Spinal cord (tissue), 10 donors: ENCODE data around the gene IDS. TPM values are rescaled to one million over a fixed set of nuclear protein-coding genes. Genes with fewer than 3 reads are reported as not detected.
"Not testable (repeated sequence)": the region's sequence is repeated elsewhere in the genome, so short reads cannot be mapped to it uniquely, and the experiment has no call there.

Experiments used
- DNase-seq, 6 donors: peaks; one replicate each; pipeline versions ENCODE4 v3.0.0 to v3.0.0-alpha.2; 2013 to 2015; ENCODE audit warnings: low spot score in 6 of 6, low read depth in 4 of 6
- H3K27ac ChIP-seq: one replicate; pipeline ENCODE4 v1.5.1; 2013; ENCODE audit warnings: low read depth, low read length, control low read depth
- H3K27me3 ChIP-seq: one replicate; pipeline ENCODE4 v1.6.1; 2013; ENCODE audit warnings: low read length; ENCODE audit not compliant: control insufficient read depth, insufficient read depth
- H3K36me3 ChIP-seq: one replicate; pipeline ENCODE4 v1.6.1; 2013; ENCODE audit warnings: low read length; ENCODE audit not compliant: control insufficient read depth, insufficient read depth
- H3K4me1 ChIP-seq: one replicate; pipeline ENCODE4 v1.6.1; 2013; ENCODE audit warnings: low read length; ENCODE audit not compliant: control insufficient read depth, insufficient read depth
- H3K4me3 ChIP-seq: one replicate; pipeline ENCODE4 v1.5.1; 2013; ENCODE audit warnings: low read depth, low read length, control low read depth
- H3K9me3 ChIP-seq: one replicate; pipeline ENCODE4 v1.6.1; 2013; ENCODE audit warnings: low read length; ENCODE audit not compliant: control insufficient read depth, insufficient read depth
- WGBS: methylation state at CpG from one replicate; pipeline ENCODE4 v1.1.5; 2013; ENCODE audit warnings: missing lambda C conversion rate; ENCODE audit not compliant: insufficient coverage; 5-methylcytosine and 5-hydroxymethylcytosine counted together
- polyA plus RNA-seq, 2 donors: library from polyadenylated mRNA; unstranded; fragments of 120-200 nt; gene quantifications; one replicate each; pipeline ENCODE4 v1.2.1, GENCODE V29; 2013; ENCODE audit not compliant: insufficient read length in 2 of 2
- total RNA-seq, 2 donors: library from RNA; depleted of rRNA in 1 of 2; stranded (reverse); fragments of 120-200 nt in 1 of 2; fragments of >200 nt in 1 of 2; gene quantifications; one replicate each; pipeline versions ENCODE4 v1.2.3 to v1.2.4, GENCODE V29; 2013 to 2014
- donor health status: healthy.

IDS gene
- total and polyA plus RNA-seq, 4 donors = 72.7 to 256 (median 199) TPM

DNA sequence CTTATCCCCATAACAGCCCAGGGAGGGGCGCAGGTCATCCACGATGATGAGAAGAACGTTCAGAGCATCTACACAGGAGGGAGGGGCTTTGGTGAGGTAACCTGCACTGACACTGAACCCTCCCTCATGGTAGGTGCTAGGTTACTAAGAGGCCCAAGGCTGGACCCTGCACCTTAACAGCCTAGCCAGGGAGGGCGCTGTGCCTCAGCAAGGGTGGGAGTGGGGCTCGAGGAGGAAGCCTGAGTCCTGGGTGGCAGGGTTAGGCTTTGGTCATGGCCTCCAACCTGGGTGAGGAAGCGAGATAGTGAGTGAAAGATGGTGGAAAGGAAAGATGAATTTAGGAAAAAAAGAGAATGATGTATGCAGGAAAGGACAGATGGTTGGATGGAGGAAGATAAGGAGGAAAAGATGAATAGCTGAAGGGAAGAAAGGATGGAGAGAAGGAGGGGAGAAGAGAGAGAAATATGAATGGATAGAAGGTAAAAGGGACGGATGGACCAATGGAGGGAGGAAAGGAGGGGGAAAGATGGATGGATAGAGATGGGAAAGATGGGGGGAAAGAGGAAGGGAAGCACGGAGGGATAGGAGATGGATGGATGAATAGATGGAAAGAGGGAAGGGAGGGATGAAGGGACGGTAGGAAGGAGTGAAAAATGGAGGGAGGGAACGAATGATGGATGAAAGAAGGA is 736 bp downstream of the IDS start:
- peak overlapping the region; percentile 72 for H3K27ac ChIP-seq
- H3K27me3 ChIP-seq = no peaks in the 10 kb centered on the region
- H3K36me3 ChIP-seq = peaks cover 4% of the 10 kb centered on the region
- H3K4me1 ChIP-seq = peaks cover 5% of the 10 kb centered on the region
- DNase-seq = peak in 2 of 6 donors; percentile 29 to 42
- 39% methylated on average over 9 of the region's 10 CpGs for WGBS
- peak overlapping the region; percentile 58 for H3K4me3 ChIP-seq
- H3K9me3 ChIP-seq = no peaks in the 10 kb centered on the region

GRCh38 chrX:149503446-149503845 is 1.7 kb downstream of the IDS start:
- not testable (repeated sequence) for H3K27ac ChIP-seq, H3K36me3 ChIP-seq, H3K27me3 ChIP-seq, H3K4me3 ChIP-seq, H3K9me3 ChIP-seq, H3K4me1 ChIP-seq
- whole genome bisulfite sequencing = no CpG with 5 or more reads among the region's 10 CpGs
- peak in 2 of 6 donors; percentile 49 to 70 for DNase-seq

- no CpG with 5 or more reads among the region's 5 CpGs for WGBS
- not testable (repeated sequence) for H3K4me3 ChIP-seq, H3K27ac ChIP-seq, DNase-seq, H3K36me3 ChIP-seq, H3K9me3 ChIP-seq, H3K27me3 ChIP-seq, H3K4me1 ChIP-seq
Measured at GRCh38 chrX:149502923-149503322, 2.2 kb downstream of the IDS start.

DNA sequence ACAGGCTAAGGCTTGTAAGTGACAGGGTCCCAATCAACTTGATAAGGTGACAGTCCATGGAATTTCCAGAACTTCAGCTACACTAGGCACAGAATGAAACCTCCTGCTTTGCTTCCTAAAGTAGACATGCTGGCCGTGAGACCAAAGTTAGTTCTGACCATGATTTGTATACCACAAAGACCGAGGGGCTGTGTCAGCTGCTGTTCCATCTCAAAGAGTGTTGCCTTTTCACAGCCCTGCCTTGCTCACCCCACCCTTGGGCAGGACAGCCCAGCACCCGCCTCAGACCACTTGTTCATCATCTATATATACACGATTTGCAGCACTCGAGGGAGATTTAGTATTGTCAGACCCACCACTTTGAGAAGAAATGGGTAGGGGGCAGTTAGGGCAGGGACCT is 5.3 kb downstream of the IDS start:
- Histone ChIP-seq H3K4me3 (no peak overlapping the region), H3K36me3 (peaks cover 14% of the 10 kb centered on the region), H3K27me3 (no peaks in the 10 kb centered on the region), H3K9me3 (no peaks in the 10 kb centered on the region), H3K4me1 (peaks cover 5% of the 10 kb centered on the region), H3K27ac (no peak overlapping the region)
- DNase-seq = no peak
- WGBS = 63% methylated on average over 2 of the region's 5 CpGs

- Histone ChIP-seq H3K9me3 (no peaks in the 10 kb centered on the region), H3K4me1 (no peaks in the 10 kb centered on the region), H3K4me3 (no peak overlapping the region), H3K27ac (no peak overlapping the region), H3K27me3 (no peaks in the 10 kb centered on the region), H3K36me3 (peaks cover 21% of the 10 kb centered on the region)
- no peak for DNase-seq
- WGBS = no CpG with 5 or more reads among the region's 4 CpGs
Measured at GRCh38 chrX:149498767-149499166, 6.3 kb downstream of the IDS start.

DNA sequence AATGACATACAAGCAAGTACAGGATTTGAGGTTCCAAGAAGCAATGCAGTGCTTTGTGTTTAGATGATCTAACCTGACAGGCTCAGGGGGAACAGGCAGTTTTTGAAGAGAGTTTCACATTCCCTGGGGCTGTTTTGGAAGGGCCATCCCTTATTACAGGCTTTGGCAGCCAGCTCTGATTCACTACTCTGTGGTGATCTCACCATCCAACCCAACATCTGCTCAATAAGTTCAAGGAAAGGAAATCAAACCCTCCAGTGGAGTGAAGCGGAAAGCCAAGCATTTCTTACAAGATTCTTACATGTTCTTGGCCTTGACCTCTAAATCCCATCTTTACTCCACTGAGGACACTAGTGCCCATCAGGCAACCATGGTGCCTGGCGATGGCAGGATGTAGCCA is 7.5 kb downstream of the IDS start:
- Histone ChIP-seq H3K36me3 (peaks cover 32% of the 10 kb centered on the region), H3K4me1 (no peaks in the 10 kb centered on the region), H3K27me3 (no peaks in the 10 kb centered on the region), H3K9me3 (no peaks in the 10 kb centered on the region), H3K27ac (no peak overlapping the region), H3K4me3 (no peak overlapping the region)
- no peak for DNase-seq
- 33% methylated on average over 2 of the region's 2 CpGs for WGBS

DNA sequence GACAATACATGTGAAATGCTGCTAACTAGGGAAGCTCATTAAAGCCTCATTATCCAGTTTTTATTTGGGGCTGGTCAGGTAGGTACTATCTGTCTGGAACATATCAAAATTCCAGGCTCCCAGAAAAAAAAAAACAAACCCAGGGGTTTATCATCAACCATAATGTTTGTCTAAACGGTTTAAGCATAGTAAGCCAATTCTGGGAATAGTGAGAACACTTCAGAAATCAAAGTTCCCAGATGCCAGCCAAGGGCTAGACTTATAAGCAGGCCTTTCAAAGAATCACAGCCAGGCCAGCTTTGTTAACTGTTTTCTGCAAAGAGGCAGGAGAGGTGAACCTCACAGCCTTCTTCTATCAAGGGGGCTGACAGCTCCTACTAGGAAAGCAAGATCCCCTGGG is 8.1 kb downstream of the IDS start:
- H3K27me3 ChIP-seq = no peaks in the 10 kb centered on the region
- H3K4me3 ChIP-seq = no peak overlapping the region
- no peaks in the 10 kb centered on the region for H3K9me3 ChIP-seq
- peaks cover 32% of the 10 kb centered on the region for H3K36me3 ChIP-seq
- no CpG with 5 or more reads among the region's 1 CpG for WGBS
- no peak overlapping the region for H3K27ac ChIP-seq
- H3K4me1 ChIP-seq = no peaks in the 10 kb centered on the region
- DNase-seq = no peak

DNA sequence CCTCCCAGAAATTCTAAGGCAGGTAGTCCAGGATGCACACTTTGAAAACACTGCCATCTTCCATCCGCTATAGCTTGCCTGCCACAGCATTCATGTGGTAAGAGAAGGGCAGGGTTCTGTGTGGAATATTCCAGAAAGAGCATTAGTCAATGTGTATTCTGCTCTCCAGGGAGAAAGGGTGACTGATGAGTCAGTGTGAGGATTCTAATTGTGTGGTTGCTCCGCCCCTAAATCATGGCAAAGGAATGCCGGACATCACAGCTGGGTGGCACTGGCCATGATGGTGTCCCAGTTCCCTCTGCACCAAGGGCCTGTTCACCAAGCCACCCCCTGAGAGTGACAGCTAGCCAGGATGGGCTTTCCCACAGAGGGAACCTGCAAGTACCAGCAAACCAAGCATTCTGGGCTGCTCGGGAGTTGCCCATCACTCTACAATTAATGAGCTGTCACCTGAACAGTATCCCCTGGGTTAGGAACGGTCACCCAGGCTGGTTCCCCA is 9.5 kb downstream of the IDS start:
- Histone ChIP-seq H3K27ac (no peak overlapping the region), H3K4me1 (no peaks in the 10 kb centered on the region), H3K27me3 (no peaks in the 10 kb centered on the region), H3K36me3 (peaks cover 28% of the 10 kb centered on the region), H3K4me3 (no peak overlapping the region), H3K9me3 (no peaks in the 10 kb centered on the region)
- WGBS = 76% methylated on average over 3 of the region's 5 CpGs
- DNase-seq = no peak

GRCh38 chrX:149494844-149495565 is 10.1 kb downstream of the IDS start:
- peaks cover 28% of the 10 kb centered on the region for H3K36me3 ChIP-seq
- no peak for DNase-seq
- WGBS = 65% methylated on average over 3 of the region's 4 CpGs

More at GRCh38 chrX:149494844-149495565, 10.1 kb downstream of the IDS start:
- no peak overlapping the region for H3K27ac ChIP-seq
- H3K4me1 ChIP-seq = no peaks in the 10 kb centered on the region
- no peaks in the 10 kb centered on the region for H3K27me3 ChIP-seq
- H3K4me3 ChIP-seq = no peak overlapping the region
- H3K9me3 ChIP-seq = no peaks in the 10 kb centered on the region
